NCI-H187 treated with DMSO at 0.1 percent for 48 hours (cell line): ENCODE data around the gene QPCTL.
"Not testable (repeated sequence)": the region's sequence is repeated elsewhere in the genome, so short reads cannot be mapped to it uniquely, and the experiment has no call there.

Experiments
- DNase-seq: peaks from one replicate; lab custom pipeline; 2025; lab: John Stamatoyannopoulos, UW

QPCTL gene

GRCh38 chr19:45676851-45677263, 15.6 kb upstream of the QPCTL start:
- no peak for DNase-seq

- peak; percentile 94 for DNase-seq
Measured at GRCh38 chr19:45677351-45678230, 14.9 kb upstream of the QPCTL start.

GRCh38 chr19:45681391-45682015, 11.0 kb upstream of the QPCTL start:
- DNase-seq: peak; percentile 60

- no peak for DNase-seq
Measured at GRCh38 chr19:45682117-45682516, 10.3 kb upstream of the QPCTL start.

GRCh38 chr19:45682908-45683307, 9.6 kb upstream of the QPCTL start:
- no peak for DNase-seq

- not testable (repeated sequence) for DNase-seq
Measured at GRCh38 chr19:45685045-45685444, 7.4 kb upstream of the QPCTL start.

GRCh38 chr19:45687599-45687998, 4.9 kb upstream of the QPCTL start:
- DNase-seq: no peak

- peak; percentile 75 for DNase-seq
Measured at GRCh38 chr19:45691516-45692186, 815 bp upstream of the QPCTL start, which contains the start of gene SNRPD2. SNRPD2 (minus strand) TSS chr19:45691953; CDS start chr19:45691888, 65 bp downstream.

GRCh38 chr19:45693106-45693788, 781 bp downstream of the QPCTL start:
- peak; percentile 25 for DNase-seq

GRCh38 chr19:45701676-45702075, 9.2 kb downstream of the QPCTL start:
- no peak for DNase-seq

- DNase-seq: no peak
Measured at GRCh38 chr19:45705115-45705514, 12.6 kb downstream of the QPCTL start.

- no peak for DNase-seq
Measured at GRCh38 chr19:45705710-45706415, 13.4 kb downstream of the QPCTL start.

- no peak for DNase-seq
Measured at GRCh38 chr19:45710356-45711130, 18.1 kb downstream of the QPCTL start.

GRCh38 chr19:45711851-45712698, 19.6 kb downstream of the QPCTL start:
- DNase-seq: no peak

- DNase-seq: no peak
Measured at GRCh38 chr19:45712699-45713067, 20.2 kb downstream of the QPCTL start.

- DNase-seq: no peak
Measured at GRCh38 chr19:45713141-45713540, 20.7 kb downstream of the QPCTL start.

- no peak for DNase-seq
Measured at GRCh38 chr19:45715139-45715538, 22.7 kb downstream of the QPCTL start.

- DNase-seq: no peak
Measured at GRCh38 chr19:45716359-45717130, 24.1 kb downstream of the QPCTL start.
